OCI-LY7 (cell line): ENCODE data around the gene RFPL4A. TPM values are rescaled to one million over a fixed set of nuclear protein-coding genes. Genes with fewer than 3 reads are reported as not detected.
"Not testable (repeated sequence)": the region's sequence is repeated elsewhere in the genome, so short reads cannot be mapped to it uniquely, and the experiment has no call there.

ENCODE experiments used
- Bru-seq: library from RNA; stranded (reverse); fragments of 400-500 nt; gene quantifications from one replicate; lab custom pipeline; 2021; lab: Mats Ljungman, UMichigan
- BruChase-seq, 2 experiments: library from RNA; stranded (reverse); fragments of 400-500 nt; gene quantifications; one replicate each; lab custom pipeline; 2021; lab: Mats Ljungman, UMichigan
- BruUV-seq: library from RNA; stranded (reverse); fragments of 400-500 nt; replicated peaks from 2 replicates; lab custom pipeline; 2021; lab: Mats Ljungman, UMichigan
- CTCF ChIA-PET: fragments of 300-600 bp; sonication (Branson Sonifier 250); formaldehyde crosslinking; loops from one replicate; lab custom pipeline; 2022; ENCODE audit warnings: antibody characterized with exemption; ENCODE audit not compliant: unreplicated experiment; lab: Charles Lee
- POLR2A ChIA-PET: fragments of 300-600 bp; sonication (Branson Sonifier 250); formaldehyde crosslinking; loops from one replicate; lab custom pipeline; 2022; ENCODE audit warnings: antibody characterized with exemption; lab: Charles Lee
- DNase-seq: peaks from one replicate; pipeline ENCODE4 v3.0.0-alpha.2; 2015; ENCODE audit warnings: low spot score
- H2AFZ ChIP-seq: fragments of 200-600 bp; sonication (generic), shearing (Covaris generic); 2 replicates; pipeline ENCODE4 v1.6.1; 2014; ENCODE audit warnings: mild to moderate bottlenecking, antibody characterized with exemption, low read length, moderate library complexity
- H3K27ac ChIP-seq: fragments of 200-600 bp; sonication (generic); 2 replicates; pipeline ENCODE4 v1.5.1; 2014; ENCODE audit warnings: mixed run types, low read depth, mild to moderate bottlenecking, moderate library complexity, low read length, inconsistent platforms; ENCODE audit not compliant: poor library complexity, severe bottlenecking
- H3K36me3 ChIP-seq: fragments of 200-600 bp; sonication (generic); 2 replicates; pipeline ENCODE4 v1.6.1; 2014; ENCODE audit warnings: mild to moderate bottlenecking, antibody characterized with exemption, low read length, moderate library complexity, mixed read lengths; ENCODE audit not compliant: insufficient read depth
- H3K4me1 ChIP-seq: fragments of 200-600 bp; sonication (generic); 2 replicates; pipeline ENCODE4 v1.5.1; 2014; ENCODE audit warnings: mild to moderate bottlenecking, low read length; ENCODE audit not compliant: insufficient read depth, poor library complexity, severe bottlenecking
- H3K4me2 ChIP-seq: fragments of 200-600 bp; sonication (generic); 2 replicates; pipeline ENCODE4 v1.6.1; 2014; ENCODE audit warnings: mild to moderate bottlenecking, low read length
- H3K4me3 ChIP-seq: fragments of 200-600 bp; sonication (generic); 2 replicates; pipeline ENCODE4 v1.5.1; 2014; ENCODE audit warnings: mild to moderate bottlenecking, low read depth, low read length; ENCODE audit not compliant: poor library complexity, severe bottlenecking
- H3K79me2 ChIP-seq: fragments of 200-600 bp; sonication (generic); 2 replicates; pipeline ENCODE4 v1.6.1; 2016; ENCODE audit warnings: low read depth, mild to moderate bottlenecking, low read length, moderate library complexity, mixed read lengths; ENCODE audit not compliant: insufficient read depth
- H3K9me2 ChIP-seq: fragments of 200-600 bp; sonication (generic); 2 replicates; pipeline ENCODE4 v1.6.1; 2016; ENCODE audit warnings: mild to moderate bottlenecking, low read length, mixed read lengths; ENCODE audit not compliant: insufficient read depth
- H3K9me3 ChIP-seq: fragments of 200-600 bp; sonication (generic); 2 replicates; pipeline ENCODE4 v1.6.1; 2014; ENCODE audit warnings: mild to moderate bottlenecking, mixed run types, low read length, mixed read lengths
- H4K20me1 ChIP-seq: fragments of 200-600 bp; sonication (generic); 2 replicates; pipeline ENCODE4 v1.6.1; 2014; ENCODE audit warnings: mild to moderate bottlenecking, antibody characterized with exemption, low read length, moderate library complexity, mixed read lengths; ENCODE audit not compliant: insufficient read depth
- CTCF ChIP-seq: fragments of 200-600 bp; sonication (generic); conservative IDR thresholded peaks from 2 replicates; pipeline ENCODE4 v1.5.1; 2014; ENCODE audit warnings: mild to moderate bottlenecking, antibody characterized with exemption, low read length, moderate library complexity, mixed read lengths
- EZH2phosphoT487 ChIP-seq: fragments of 200-600 bp; sonication (generic); IDR thresholded peaks from 2 replicates; pipeline ENCODE4 v1.6.1; 2018; ENCODE audit warnings: low read depth, borderline replicate concordance, mild to moderate bottlenecking, mixed run types, antibody characterized with exemption, low read length, moderate library complexity, mixed read lengths
- intact Hi-C: fragments of 100-400 bp; cut with micrococcal nuclease; formaldehyde crosslinking; loops from one replicate; pipeline ENCODE4 v1.10.0; 2022; ENCODE audit not compliant: unreplicated experiment
- long read RNA-seq: library from polyadenylated mRNA; stranded (forward); transcript quantifications from one replicate; pipeline ENCODE4 v2.0.0, GENCODE V29; 2022
- total RNA-seq, 2 experiments: library from RNA; depleted of rRNA in 1 of 2; stranded (reverse); fragments of >200 nt in 1 of 2; shearing (Covaris generic) in 1 of 2; gene quantifications; 2 replicates each; pipeline ENCODE4 v1.2.3, GENCODE V29; 2014 to 2022

Gene RFPL4A
- total RNA-seq (2014; rRNA removed; shearing (Covaris generic)) (not detected in 2 replicates), total RNA-seq (2022) (not detected in 2 replicates), Bru-seq, nascent RNA (percentile 18 among the genes with signal in this experiment), BruChase-seq, experiment 1, labeled RNA remaining after a 6-hour chase (not detected), BruChase-seq, experiment 2, labeled RNA remaining after a 2-hour chase (not detected)
- long read RNA-seq = 0 reads

GRCh38 chr19:55758797-55759196, at the start of gene RFPL4A:
RFPL4A (plus strand) TSS chr19:55759097; CDS start chr19:55761801, 2,704 bp downstream.
- H3K4me3 ChIP-seq, H3K27ac ChIP-seq, H3K9me2 ChIP-seq, H3K79me2 ChIP-seq, H3K4me1 ChIP-seq, CTCF ChIA-PET, H3K36me3 ChIP-seq, DNase-seq, H2AFZ ChIP-seq, BruUV-seq, H4K20me1 ChIP-seq, intact Hi-C loops, POLR2A ChIA-PET, H3K9me3 ChIP-seq, H3K4me2 ChIP-seq: not testable (repeated sequence)

- intact Hi-C loops = no loop called here
- CTCF ChIA-PET = no interaction called here
- 0 out of 2 replicates have a peak, but pooled peaks cover 4% of the 10 kb centered on the region for H3K9me3 ChIP-seq
These were observed 47.2 kb upstream of the RFPL4A start for GRCh38 chr19:55711719-55712118.

GRCh38 chr19:55712804-55713631, 45.9 kb upstream of the RFPL4A start:
- DNase-seq = no peak
- BruUV-seq = no TSS peak
- CTCF ChIA-PET = no interaction called here
- Histone ChIP-seq H3K9me2 (no peaks in the 10 kb centered on the region), H3K27ac (no peak overlapping the region), H3K4me1 (no peaks in the 10 kb centered on the region), H3K79me2 (no peaks in the 10 kb centered on the region), H2AFZ (no peak overlapping the region), H3K9me3 (0 out of 2 replicates have a peak, but pooled peaks cover 4% of the 10 kb centered on the region), H3K36me3 (no peaks in the 10 kb centered on the region), H3K4me2 (no peak overlapping the region), H3K4me3 (no peak overlapping the region), H4K20me1 (no peaks in the 10 kb centered on the region)
- intact Hi-C loops = no loop called here
- TF ChIP-seq CTCF = no peak
- no peak for TF ChIP-seq EZH2phosphoT487
- POLR2A ChIA-PET = no interaction called here

More at GRCh38 chr19:55711719-55712118, 47.2 kb upstream of the RFPL4A start:
- Histone ChIP-seq H2AFZ (no peak overlapping the region), H3K36me3 (no peaks in the 10 kb centered on the region), H3K4me1 (no peaks in the 10 kb centered on the region), H3K4me3 (no peak overlapping the region), H4K20me1 (no peaks in the 10 kb centered on the region), H3K27ac (no peak overlapping the region), H3K4me2 (no peak overlapping the region), H3K9me2 (no peaks in the 10 kb centered on the region), H3K79me2 (no peaks in the 10 kb centered on the region)
- BruUV-seq = no TSS peak
- POLR2A ChIA-PET = no interaction called here
- no peak for DNase-seq
- no peak for TF ChIP-seq CTCF
- no peak for TF ChIP-seq EZH2phosphoT487
